ENCODE measurements around the gene FSTL4. TPM values are rescaled to one million over a fixed set of nuclear protein-coding genes. Genes with fewer than 3 reads are reported as not detected.
A peak's percentile ranks its signal among the peaks of the same experiment; 100 is the strongest.

Gene FSTL4
- total and polyA plus RNA-seq, 2 of the 13 experiments (the other 11 are each of a cell fraction or from before 2014, with no cell fraction given), result 2.1 to 3.0 TPM

DNA sequence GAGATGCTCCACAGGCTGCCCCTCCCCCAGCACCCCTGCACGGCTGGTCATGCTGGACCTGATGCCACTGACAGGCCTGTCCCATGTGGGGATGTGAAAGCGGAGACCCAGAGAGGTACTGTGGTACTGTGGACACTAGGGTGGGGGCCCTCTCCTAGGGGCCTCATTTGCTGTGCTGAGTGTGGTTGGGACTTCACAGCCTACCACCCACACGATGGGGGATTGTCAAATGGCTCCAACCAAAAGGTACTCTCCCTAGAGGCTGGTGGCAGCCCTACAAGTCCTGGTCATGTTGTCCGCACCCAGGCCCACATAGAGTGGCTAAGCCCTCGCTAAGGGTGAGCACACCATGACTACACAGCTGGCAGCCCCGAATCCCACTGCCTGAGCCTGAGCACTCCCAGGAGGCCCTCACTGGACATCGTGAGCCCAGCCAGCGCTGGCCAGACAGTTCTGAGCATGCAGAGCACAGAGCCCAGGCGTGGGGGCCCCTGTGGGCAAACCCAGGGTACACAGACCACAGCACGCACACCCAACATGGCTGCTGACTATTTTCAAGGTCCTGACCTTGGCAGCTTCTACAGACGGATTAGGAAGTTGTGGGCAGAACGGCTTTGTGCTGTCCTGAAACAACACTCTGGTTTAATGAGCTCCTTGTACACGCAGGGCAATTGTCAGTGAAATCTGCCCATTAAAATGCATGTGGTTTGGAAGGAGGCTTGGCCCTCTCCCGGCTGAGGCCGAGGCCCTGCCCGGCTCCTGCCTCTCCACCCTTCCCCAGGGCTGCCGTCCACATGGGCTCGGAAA lies 346.4 kb downstream of the FSTL4 start (continued):
- TF ChIP-seq ZNF841 (CRISPR knock-in tag; IDR thresholded peaks at IDR 0.05; ENCODE audit: borderline replicate concordance), result no peak
- TF ChIP-seq MEF2D (CRISPR knock-in tag; IDR thresholded peaks at IDR 0.05), result 0 out of 2 replicates have a peak, but pooled peaks have one; percentile 19
- TF ChIP-seq CERS6 (CRISPR knock-in tag; IDR thresholded peaks at IDR 0.05), result no peak
- TF ChIP-seq, protein P1, sequence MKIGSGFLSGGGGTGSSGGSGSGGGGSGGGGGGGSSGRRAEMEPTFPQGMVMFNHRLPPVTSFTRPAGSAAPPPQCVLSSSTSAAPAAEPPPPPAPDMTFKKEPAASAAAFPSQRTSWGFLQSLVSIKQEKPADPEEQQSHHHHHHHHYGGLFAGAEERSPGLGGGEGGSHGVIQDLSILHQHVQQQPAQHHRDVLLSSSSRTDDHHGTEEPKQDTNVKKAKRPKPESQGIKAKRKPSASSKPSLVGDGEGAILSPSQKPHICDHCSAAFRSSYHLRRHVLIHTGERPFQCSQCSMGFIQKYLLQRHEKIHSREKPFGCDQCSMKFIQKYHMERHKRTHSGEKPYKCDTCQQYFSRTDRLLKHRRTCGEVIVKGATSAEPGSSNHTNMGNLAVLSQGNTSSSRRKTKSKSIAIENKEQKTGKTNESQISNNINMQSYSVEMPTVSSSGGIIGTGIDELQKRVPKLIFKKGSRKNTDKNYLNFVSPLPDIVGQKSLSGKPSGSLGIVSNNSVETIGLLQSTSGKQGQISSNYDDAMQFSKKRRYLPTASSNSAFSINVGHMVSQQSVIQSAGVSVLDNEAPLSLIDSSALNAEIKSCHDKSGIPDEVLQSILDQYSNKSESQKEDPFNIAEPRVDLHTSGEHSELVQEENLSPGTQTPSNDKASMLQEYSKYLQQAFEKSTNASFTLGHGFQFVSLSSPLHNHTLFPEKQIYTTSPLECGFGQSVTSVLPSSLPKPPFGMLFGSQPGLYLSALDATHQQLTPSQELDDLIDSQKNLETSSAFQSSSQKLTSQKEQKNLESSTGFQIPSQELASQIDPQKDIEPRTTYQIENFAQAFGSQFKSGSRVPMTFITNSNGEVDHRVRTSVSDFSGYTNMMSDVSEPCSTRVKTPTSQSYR (CRISPR knock-in tag; IDR thresholded peaks at IDR 0.05; ENCODE audit: borderline replicate concordance), result no peak
- TF ChIP-seq, protein P2, sequence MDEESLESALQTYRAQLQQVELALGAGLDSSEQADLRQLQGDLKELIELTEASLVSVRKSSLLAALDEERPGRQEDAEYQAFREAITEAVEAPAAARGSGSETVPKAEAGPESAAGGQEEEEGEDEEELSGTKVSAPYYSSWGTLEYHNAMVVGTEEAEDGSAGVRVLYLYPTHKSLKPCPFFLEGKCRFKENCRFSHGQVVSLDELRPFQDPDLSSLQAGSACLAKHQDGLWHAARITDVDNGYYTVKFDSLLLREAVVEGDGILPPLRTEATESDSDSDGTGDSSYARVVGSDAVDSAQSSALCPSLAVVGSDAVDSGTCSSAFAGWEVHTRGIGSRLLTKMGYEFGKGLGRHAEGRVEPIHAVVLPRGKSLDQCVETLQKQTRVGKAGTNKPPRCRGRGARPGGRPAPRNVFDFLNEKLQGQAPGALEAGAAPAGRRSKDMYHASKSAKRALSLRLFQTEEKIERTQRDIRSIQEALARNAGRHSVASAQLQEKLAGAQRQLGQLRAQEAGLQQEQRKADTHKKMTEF (CRISPR knock-in tag; IDR thresholded peaks at IDR 0.05), result 0 out of 2 replicates have a peak, but pooled peaks have one; percentile 17
- TF ChIP-seq GRHL1 (CRISPR knock-in tag; conservative IDR thresholded peaks at IDR 0.05), result no peak
- TF ChIP-seq CC2D1A (CRISPR knock-in tag; IDR thresholded peaks at IDR 0.05), result no peak
- TF ChIP-seq ZNF775 (CRISPR knock-in tag; IDR thresholded peaks at IDR 0.05; ENCODE audit: borderline replicate concordance), result no peak
- TF ChIP-seq, protein P3, sequence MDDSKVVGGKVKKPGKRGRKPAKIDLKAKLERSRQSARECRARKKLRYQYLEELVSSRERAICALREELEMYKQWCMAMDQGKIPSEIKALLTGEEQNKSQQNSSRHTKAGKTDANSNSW (CRISPR knock-in tag; IDR thresholded peaks at IDR 0.05; ENCODE audit: borderline replicate concordance), result no peak
- no peak for TF ChIP-seq NFYC (CRISPR knock-in tag; IDR thresholded peaks at IDR 0.05)
- no peak for TF ChIP-seq ZNF720 (CRISPR knock-in tag; IDR thresholded peaks at IDR 0.05)
- no peak for TF ChIP-seq TEF (CRISPR knock-in tag; IDR thresholded peaks at IDR 0.05)
- no peak for TF ChIP-seq GABPA (IDR thresholded peaks at IDR 0.05; ENCODE audit: low read depth, low read length)
- TF ChIP-seq GABPA (CRISPR knock-in tag; IDR thresholded peaks at IDR 0.05; ENCODE audit: low read depth), result no peak
- TF ChIP-seq, protein P4, sequence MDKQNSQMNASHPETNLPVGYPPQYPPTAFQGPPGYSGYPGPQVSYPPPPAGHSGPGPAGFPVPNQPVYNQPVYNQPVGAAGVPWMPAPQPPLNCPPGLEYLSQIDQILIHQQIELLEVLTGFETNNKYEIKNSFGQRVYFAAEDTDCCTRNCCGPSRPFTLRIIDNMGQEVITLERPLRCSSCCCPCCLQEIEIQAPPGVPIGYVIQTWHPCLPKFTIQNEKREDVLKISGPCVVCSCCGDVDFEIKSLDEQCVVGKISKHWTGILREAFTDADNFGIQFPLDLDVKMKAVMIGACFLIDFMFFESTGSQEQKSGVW (CRISPR knock-in tag; IDR thresholded peaks at IDR 0.05; ENCODE audit: borderline replicate concordance), result no peak

Data from HepG2 (cell line).